Measurements from ENCODE around the gene CCS.

- TF ChIP-seq CREB1 (IDR thresholded peaks at IDR 0.05; ENCODE audit: low read depth) (no peak), TCF12 (IDR thresholded peaks at IDR 0.05; ENCODE audit: low read depth) (no peak), TAF1 (IDR thresholded peaks at IDR 0.05; ENCODE audit: low read depth) (no peak), CEBPB (IDR thresholded peaks at IDR 0.05) (no peak), FOXM1 (IDR thresholded peaks at IDR 0.05; ENCODE audit: borderline replicate concordance, low read depth) (no peak), RAD21 (IDR thresholded peaks at IDR 0.05; ENCODE audit: low read depth) (no peak), EP300 (IDR thresholded peaks at IDR 0.05; ENCODE audit: borderline replicate concordance) (no peak), YY1 (IDR thresholded peaks at IDR 0.05; ENCODE audit: low read depth) (no peak), EGR1 (IDR thresholded peaks at IDR 0.05) (no peak)
- TF ChIP-seq, protein P1, sequence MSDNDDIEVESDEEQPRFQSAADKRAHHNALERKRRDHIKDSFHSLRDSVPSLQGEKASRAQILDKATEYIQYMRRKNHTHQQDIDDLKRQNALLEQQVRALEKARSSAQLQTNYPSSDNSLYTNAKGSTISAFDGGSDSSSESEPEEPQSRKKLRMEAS (IDR thresholded peaks at IDR 0.05), result no peak
- TF ChIP-seq, protein P2, sequence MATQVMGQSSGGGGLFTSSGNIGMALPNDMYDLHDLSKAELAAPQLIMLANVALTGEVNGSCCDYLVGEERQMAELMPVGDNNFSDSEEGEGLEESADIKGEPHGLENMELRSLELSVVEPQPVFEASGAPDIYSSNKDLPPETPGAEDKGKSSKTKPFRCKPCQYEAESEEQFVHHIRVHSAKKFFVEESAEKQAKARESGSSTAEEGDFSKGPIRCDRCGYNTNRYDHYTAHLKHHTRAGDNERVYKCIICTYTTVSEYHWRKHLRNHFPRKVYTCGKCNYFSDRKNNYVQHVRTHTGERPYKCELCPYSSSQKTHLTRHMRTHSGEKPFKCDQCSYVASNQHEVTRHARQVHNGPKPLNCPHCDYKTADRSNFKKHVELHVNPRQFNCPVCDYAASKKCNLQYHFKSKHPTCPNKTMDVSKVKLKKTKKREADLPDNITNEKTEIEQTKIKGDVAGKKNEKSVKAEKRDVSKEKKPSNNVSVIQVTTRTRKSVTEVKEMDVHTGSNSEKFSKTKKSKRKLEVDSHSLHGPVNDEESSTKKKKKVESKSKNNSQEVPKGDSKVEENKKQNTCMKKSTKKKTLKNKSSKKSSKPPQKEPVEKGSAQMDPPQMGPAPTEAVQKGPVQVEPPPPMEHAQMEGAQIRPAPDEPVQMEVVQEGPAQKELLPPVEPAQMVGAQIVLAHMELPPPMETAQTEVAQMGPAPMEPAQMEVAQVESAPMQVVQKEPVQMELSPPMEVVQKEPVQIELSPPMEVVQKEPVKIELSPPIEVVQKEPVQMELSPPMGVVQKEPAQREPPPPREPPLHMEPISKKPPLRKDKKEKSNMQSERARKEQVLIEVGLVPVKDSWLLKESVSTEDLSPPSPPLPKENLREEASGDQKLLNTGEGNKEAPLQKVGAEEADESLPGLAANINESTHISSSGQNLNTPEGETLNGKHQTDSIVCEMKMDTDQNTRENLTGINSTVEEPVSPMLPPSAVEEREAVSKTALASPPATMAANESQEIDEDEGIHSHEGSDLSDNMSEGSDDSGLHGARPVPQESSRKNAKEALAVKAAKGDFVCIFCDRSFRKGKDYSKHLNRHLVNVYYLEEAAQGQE (IDR thresholded peaks at IDR 0.05; ENCODE audit: low read depth), result no peak
Measured at GRCh38 chr11:66595245-66595904, 2.4 kb downstream of the CCS start.
